Cardiac fibroblast (primary cell): ENCODE results near the gene JOSD1.

Experiments
- DNase-seq, 2 donors: peaks; one replicate each; pipeline versions ENCODE4 v3.0.0 to v3.0.0-alpha.2; 2010; ENCODE audit warnings: low read depth in 2 of 2
- H3K4me3 ChIP-seq, 2 donors: replicated peaks in 1 of 2; 1 replicate in 1 of 2; 2 replicates in 1 of 2; pipeline ENCODE4 v1.5.1; 2011; ENCODE audit warnings: low read depth in 2 of 2, low read length in 2 of 2, mild to moderate bottlenecking in 2 of 2, moderate library complexity in 1 of 2
- CTCF ChIP-seq: IDR thresholded peaks from one replicate; pipeline ENCODE4 v1.5.1; 2011; ENCODE audit warnings: low read depth, mild to moderate bottlenecking, low read length, inconsistent platforms

JOSD1 gene

GRCh38 chr22:38733329-38733723 is 32.6 kb upstream of the JOSD1 start:
- DNase-seq = peak; percentile 31 to 36
- peak; percentile 78 for TF ChIP-seq CTCF

GRCh38 chr22:38732251-38732815 is 31.6 kb upstream of the JOSD1 start:
- no peak for TF ChIP-seq CTCF
- no peak overlapping the region for H3K4me3 ChIP-seq
- no peak for DNase-seq

More at GRCh38 chr22:38733329-38733723, 32.6 kb upstream of the JOSD1 start:
- no peak overlapping the region for H3K4me3 ChIP-seq

GRCh38 chr22:38731703-38732161 is 31.0 kb upstream of the JOSD1 start:
- DNase-seq = no peak
- TF ChIP-seq CTCF = no peak
- H3K4me3 ChIP-seq = no peak overlapping the region

GRCh38 chr22:38730411-38730871 is 29.7 kb upstream of the JOSD1 start:
- H3K4me3 ChIP-seq = no peak overlapping the region
- TF ChIP-seq CTCF = no peak
- no peak for DNase-seq

- no peak for DNase-seq
- H3K4me3 ChIP-seq = no peak overlapping the region
- no peak for TF ChIP-seq CTCF
Measured at GRCh38 chr22:38729946-38730345, 29.2 kb upstream of the JOSD1 start.

GRCh38 chr22:38728871-38729796 is 28.4 kb upstream of the JOSD1 start:
- no peak for TF ChIP-seq CTCF

More at GRCh38 chr22:38728871-38729796, 28.4 kb upstream of the JOSD1 start:
- DNase-seq = no peak
- no peak overlapping the region for H3K4me3 ChIP-seq
